Epithelial cell of esophagus (primary cell): Measurements from ENCODE around the gene VWCE.

ENCODE experiments used
- DNase-seq: peaks from one replicate; pipeline ENCODE4 v3.0.0; 2010; ENCODE audit warnings: low read depth
- H3K4me3 ChIP-seq: 2 replicates; pipeline ENCODE4 v1.5.1; 2011; ENCODE audit warnings: mild to moderate bottlenecking, low read length, control low read depth
- CTCF ChIP-seq: IDR thresholded peaks from 2 replicates; pipeline ENCODE4 v1.5.1; 2011; ENCODE audit warnings: low read depth, mild to moderate bottlenecking, low read length, control low read depth, inconsistent platforms; ENCODE audit not compliant: insufficient read depth; ENCODE audit errors: missing control alignments

VWCE gene

GRCh38 chr11:61266602-61267001 is 28.5 kb downstream of the VWCE start:
- DNase-seq = peak; percentile 39
- no peak for TF ChIP-seq CTCF
- H3K4me3 ChIP-seq = no peak overlapping the region

- no peak for TF ChIP-seq CTCF
- no peak overlapping the region for H3K4me3 ChIP-seq
- no peak for DNase-seq
Measured at GRCh38 chr11:61265357-61265756, 29.8 kb downstream of the VWCE start.

- TF ChIP-seq CTCF = no peak
- no peak overlapping the region for H3K4me3 ChIP-seq
- DNase-seq = no peak
Measured at GRCh38 chr11:61264795-61265194, 30.3 kb downstream of the VWCE start.

GRCh38 chr11:61264371-61264770 is 30.7 kb downstream of the VWCE start:
- H3K4me3 ChIP-seq = no peak overlapping the region
- DNase-seq = no peak
- no peak for TF ChIP-seq CTCF

GRCh38 chr11:61259363-61259762 is 35.8 kb downstream of the VWCE start:
- H3K4me3 ChIP-seq = no peak overlapping the region
- no peak for DNase-seq
- TF ChIP-seq CTCF = no peak

- H3K4me3 ChIP-seq = no peak overlapping the region
- DNase-seq = no peak
- no peak for TF ChIP-seq CTCF
Measured at GRCh38 chr11:61258546-61258945, 36.6 kb downstream of the VWCE start.

GRCh38 chr11:61256710-61257482 is 38.2 kb downstream of the VWCE start:
- H3K4me3 ChIP-seq = no peak overlapping the region
- no peak for TF ChIP-seq CTCF
- no peak for DNase-seq
